Stimulated activated CD8-positive, alpha-beta memory T cell treated with anti-CD3 and anti-CD28 coated beads, Interleukin-7, amount 100 ng/mL, for 4 hours (primary cell): ENCODE results near the gene COLEC12.
"Not testable (repeated sequence)": the region's sequence is repeated elsewhere in the genome, so short reads cannot be mapped to it uniquely, and the experiment has no call there.

Experiments used
- DNase-seq, 2 donors: peaks; one replicate each; pipeline ENCODE4 v3.0.0-alpha.2; 2020; ENCODE audit warnings: low read depth in 2 of 2

The COLEC12 gene

GRCh38 chr18:326846-327245, 173.7 kb downstream of the COLEC12 start:
- DNase-seq: no peak

- no peak for DNase-seq
Observed at GRCh38 chr18:323253-323622, 177.3 kb downstream of the COLEC12 start.

GRCh38 chr18:321865-322467, 178.5 kb downstream of the COLEC12 start:
- DNase-seq: no peak

GRCh38 chr18:320155-320554, 180.3 kb downstream of the COLEC12 start:
- no peak for DNase-seq

GRCh38 chr18:319720-320119, 180.8 kb downstream of the COLEC12 start:
- DNase-seq: no peak

GRCh38 chr18:318791-319291, 181.7 kb downstream of the COLEC12 start:
- no peak for DNase-seq

- no peak for DNase-seq
Observed at GRCh38 chr18:317618-318017, 182.9 kb downstream of the COLEC12 start.

- no peak for DNase-seq
Observed at GRCh38 chr18:316393-316792, 184.1 kb downstream of the COLEC12 start.

GRCh38 chr18:313931-314330, 186.6 kb downstream of the COLEC12 start:
- no peak for DNase-seq

- no peak for DNase-seq
Observed at GRCh38 chr18:312415-312814, 188.1 kb downstream of the COLEC12 start.

- no peak for DNase-seq
Observed at GRCh38 chr18:310042-310441, 190.5 kb downstream of the COLEC12 start.

- DNase-seq: not testable (repeated sequence)
Observed at GRCh38 chr18:308086-308485, 192.4 kb downstream of the COLEC12 start.

GRCh38 chr18:306608-307255, 193.8 kb downstream of the COLEC12 start:
- no peak for DNase-seq

- no peak for DNase-seq
Observed at GRCh38 chr18:305003-305501, 195.4 kb downstream of the COLEC12 start.

- no peak for DNase-seq
Observed at GRCh38 chr18:303607-304006, 196.9 kb downstream of the COLEC12 start.

GRCh38 chr18:303011-303410, 197.5 kb downstream of the COLEC12 start:
- no peak for DNase-seq

GRCh38 chr18:302097-302496, 198.4 kb downstream of the COLEC12 start:
- no peak for DNase-seq

GRCh38 chr18:297936-298335, 202.6 kb downstream of the COLEC12 start:
- no peak for DNase-seq

GRCh38 chr18:295756-296490, 204.6 kb downstream of the COLEC12 start:
- no peak for DNase-seq

GRCh38 chr18:294566-294965, 205.9 kb downstream of the COLEC12 start:
- no peak for DNase-seq

GRCh38 chr18:293536-293935, 207.0 kb downstream of the COLEC12 start:
- no peak for DNase-seq

GRCh38 chr18:292271-292670, 208.2 kb downstream of the COLEC12 start:
- DNase-seq: no peak

- not testable (repeated sequence) for DNase-seq
Observed at GRCh38 chr18:289970-290369, 210.5 kb downstream of the COLEC12 start.
